Type B pancreatic cell (in vitro differentiated cells): ENCODE data around the gene LBR. TPM values are rescaled to one million over a fixed set of nuclear protein-coding genes. Genes with fewer than 3 reads are reported as not detected.
A peak's percentile ranks its signal among the peaks of the same experiment; 100 is the strongest.

ENCODE experiments used
- DNase-seq: peaks from one replicate; pipeline ENCODE4 v3.0.0; 2021; ENCODE audit warnings: mixed read lengths; ENCODE audit not compliant: unreplicated experiment; ENCODE audit errors: extremely low spot score
- H3K27ac Mint-ChIP-seq: 2 replicates; pipeline ENCODE4 v1.8.0; 2021; ENCODE audit warnings: mild to moderate bottlenecking, mixed read lengths
- H3K27me3 Mint-ChIP-seq: 2 replicates; pipeline ENCODE4 v1.8.0; 2021; ENCODE audit warnings: mixed read lengths
- H3K36me3 Mint-ChIP-seq: 2 replicates; pipeline ENCODE4 v1.8.0; 2021; ENCODE audit warnings: mixed read lengths
- H3K4me1 Mint-ChIP-seq: one replicate; pipeline ENCODE4 v1.8.0; 2021; ENCODE audit warnings: mixed read lengths; ENCODE audit not compliant: unreplicated experiment
- H3K4me3 Mint-ChIP-seq: 2 replicates; pipeline ENCODE4 v1.8.0; 2021; ENCODE audit warnings: mild to moderate bottlenecking, mixed read lengths
- H3K9me3 Mint-ChIP-seq: 2 replicates; pipeline ENCODE4 v1.8.0; 2021; ENCODE audit warnings: mixed read lengths
- total RNA-seq: library from RNA; stranded (reverse); gene quantifications from 2 replicates; pipeline ENCODE4 v1.2.1, GENCODE V29; 2021; ENCODE audit warnings: low replicate concordance
- TF ChIP-seq, protein P1 (sequence below): fragments of 200-600 bp; sonication (generic); conservative IDR thresholded peaks from 2 replicates; pipeline ENCODE4 v1.5.0; 2021; ENCODE audit warnings: antibody characterized with exemption, mild to moderate bottlenecking

LBR gene
- total RNA-seq, 1 donor from 2014 or later, result 94.6 TPM

DNA sequence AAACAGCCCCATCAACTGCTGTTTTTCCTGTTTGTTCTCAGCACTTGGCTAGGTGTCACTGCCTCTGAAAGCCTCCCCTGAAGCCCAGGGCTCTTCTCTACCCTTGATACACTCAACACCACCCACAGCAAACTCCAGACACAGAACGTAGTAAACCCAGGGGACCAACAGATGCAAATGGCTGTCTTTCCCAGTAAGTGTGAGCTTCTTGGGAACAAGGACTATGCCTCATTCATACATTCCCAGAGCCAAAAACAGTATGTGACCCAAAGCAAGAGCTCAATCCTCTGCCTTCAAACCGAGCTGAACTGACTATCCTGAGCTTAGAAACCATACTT is 4.4 kb downstream of the LBR start:
- TF ChIP-seq, protein P1, sequence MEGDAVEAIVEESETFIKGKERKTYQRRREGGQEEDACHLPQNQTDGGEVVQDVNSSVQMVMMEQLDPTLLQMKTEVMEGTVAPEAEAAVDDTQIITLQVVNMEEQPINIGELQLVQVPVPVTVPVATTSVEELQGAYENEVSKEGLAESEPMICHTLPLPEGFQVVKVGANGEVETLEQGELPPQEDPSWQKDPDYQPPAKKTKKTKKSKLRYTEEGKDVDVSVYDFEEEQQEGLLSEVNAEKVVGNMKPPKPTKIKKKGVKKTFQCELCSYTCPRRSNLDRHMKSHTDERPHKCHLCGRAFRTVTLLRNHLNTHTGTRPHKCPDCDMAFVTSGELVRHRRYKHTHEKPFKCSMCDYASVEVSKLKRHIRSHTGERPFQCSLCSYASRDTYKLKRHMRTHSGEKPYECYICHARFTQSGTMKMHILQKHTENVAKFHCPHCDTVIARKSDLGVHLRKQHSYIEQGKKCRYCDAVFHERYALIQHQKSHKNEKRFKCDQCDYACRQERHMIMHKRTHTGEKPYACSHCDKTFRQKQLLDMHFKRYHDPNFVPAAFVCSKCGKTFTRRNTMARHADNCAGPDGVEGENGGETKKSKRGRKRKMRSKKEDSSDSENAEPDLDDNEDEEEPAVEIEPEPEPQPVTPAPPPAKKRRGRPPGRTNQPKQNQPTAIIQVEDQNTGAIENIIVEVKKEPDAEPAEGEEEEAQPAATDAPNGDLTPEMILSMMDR, result no peak
- Mint-ChIP-seq H3K4me3 (peak overlapping the region; percentile 26), H3K4me1 (peaks cover 64% of the 10 kb centered on the region), H3K36me3 (peaks cover 24% of the 10 kb centered on the region), H3K9me3 (no peaks in the 10 kb centered on the region), H3K27me3 (no peaks in the 10 kb centered on the region), H3K27ac (peak overlapping the region; percentile 37)
- DNase-seq, result no peak

DNA sequence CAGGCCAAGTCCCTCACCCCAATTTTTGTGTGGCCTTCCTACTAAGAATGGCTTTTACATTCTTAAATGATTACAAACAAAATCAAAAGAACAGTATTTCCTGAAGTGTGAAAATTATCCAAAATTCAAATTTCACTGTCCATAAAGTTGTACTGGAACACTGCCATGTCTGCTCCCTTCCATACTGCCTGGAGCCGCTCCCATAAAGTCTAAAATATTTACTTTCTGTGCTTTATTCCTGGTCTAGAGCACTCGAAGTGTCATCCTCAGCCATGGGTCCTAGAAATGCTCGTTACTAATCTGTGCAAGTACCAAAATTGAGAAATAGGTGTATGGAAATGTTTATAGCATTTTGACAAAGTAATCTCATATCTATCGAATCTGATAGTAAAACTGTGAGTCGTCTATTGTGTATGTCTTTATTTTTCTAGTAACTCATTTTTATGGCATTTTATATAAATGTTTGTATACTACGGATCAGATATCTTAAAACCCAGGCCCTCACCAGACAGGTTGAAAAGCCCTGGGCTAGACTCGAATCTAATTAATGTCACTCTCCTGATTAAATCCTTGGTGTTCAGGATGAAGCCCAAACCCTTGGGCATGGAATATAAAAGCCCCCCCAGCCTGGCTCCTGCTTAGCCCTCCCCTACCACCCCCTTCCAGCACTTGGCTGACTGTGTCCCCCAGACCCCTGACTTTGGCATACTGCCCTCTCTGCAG is 4.9 kb downstream of the LBR start:
- H3K4me3 Mint-ChIP-seq, result no peak overlapping the region
- no peaks in the 10 kb centered on the region for H3K9me3 Mint-ChIP-seq
- H3K36me3 Mint-ChIP-seq, result peaks cover 28% of the 10 kb centered on the region
- DNase-seq, result no peak
- peaks cover 67% of the 10 kb centered on the region for H3K4me1 Mint-ChIP-seq
- TF ChIP-seq, protein P1, result no peak
- H3K27me3 Mint-ChIP-seq, result no peaks in the 10 kb centered on the region
- peak overlapping the region; percentile 37 for H3K27ac Mint-ChIP-seq

DNA sequence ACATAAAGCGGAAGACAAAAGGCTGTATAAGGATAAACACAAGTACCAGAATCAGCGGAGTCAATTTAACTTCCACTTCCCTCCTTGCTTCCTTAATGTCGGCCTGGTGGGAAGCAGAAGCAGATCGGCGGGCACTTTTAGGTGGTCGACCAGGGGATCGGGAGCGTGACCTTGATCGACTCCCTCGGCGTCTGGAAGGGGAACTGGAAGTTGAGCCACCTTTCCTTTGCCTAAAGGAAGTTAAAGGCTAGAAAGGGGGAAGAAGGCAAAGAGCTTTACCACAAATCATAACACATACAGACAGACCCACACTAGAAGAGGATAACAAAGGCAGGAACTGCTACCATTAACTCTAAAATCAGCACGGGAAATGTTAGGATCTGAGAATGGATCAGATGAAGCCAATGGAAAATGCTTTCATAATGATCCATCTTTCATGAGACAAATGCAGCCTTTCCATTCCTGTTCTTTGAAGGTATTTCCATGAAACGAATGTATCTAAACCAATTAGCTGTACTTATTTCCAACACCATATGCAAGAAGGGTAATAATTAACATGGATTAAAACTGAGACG is 5.7 kb downstream of the LBR start:
- peak overlapping the region; percentile 29 for H3K27ac Mint-ChIP-seq
- peaks cover 70% of the 10 kb centered on the region for H3K4me1 Mint-ChIP-seq
- H3K36me3 Mint-ChIP-seq, result peaks cover 32% of the 10 kb centered on the region
- TF ChIP-seq, protein P1, result no peak
- DNase-seq, result no peak
- H3K9me3 Mint-ChIP-seq, result no peaks in the 10 kb centered on the region
- no peak overlapping the region for H3K4me3 Mint-ChIP-seq
- H3K27me3 Mint-ChIP-seq, result no peaks in the 10 kb centered on the region

DNA sequence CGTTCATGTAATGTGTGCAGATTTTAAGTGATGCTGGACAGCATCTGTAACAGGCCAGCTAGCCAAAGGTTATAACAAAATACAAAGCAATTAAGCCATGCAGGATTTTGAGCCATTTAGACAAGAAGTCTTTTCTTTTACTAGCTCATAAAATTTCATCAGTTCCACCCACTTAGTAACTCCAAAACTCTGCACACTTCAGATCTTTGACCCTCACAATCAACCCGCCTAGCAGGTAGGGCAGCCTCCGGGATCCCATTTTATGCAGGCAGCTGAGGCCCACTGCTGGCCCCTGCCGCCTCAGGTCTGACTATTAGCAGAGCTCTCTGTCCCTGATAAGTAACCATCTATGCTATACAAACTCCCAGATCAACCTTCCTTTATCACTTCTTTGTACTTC is 9.2 kb downstream of the LBR start:
- Mint-ChIP-seq H3K4me1 (peaks cover 37% of the 10 kb centered on the region), H3K9me3 (no peaks in the 10 kb centered on the region), H3K4me3 (peak overlapping the region; percentile 54), H3K27ac (no peak overlapping the region), H3K27me3 (no peaks in the 10 kb centered on the region), H3K36me3 (peaks cover 49% of the 10 kb centered on the region)
- TF ChIP-seq, protein P1, result no peak
- DNase-seq, result no peak

DNA sequence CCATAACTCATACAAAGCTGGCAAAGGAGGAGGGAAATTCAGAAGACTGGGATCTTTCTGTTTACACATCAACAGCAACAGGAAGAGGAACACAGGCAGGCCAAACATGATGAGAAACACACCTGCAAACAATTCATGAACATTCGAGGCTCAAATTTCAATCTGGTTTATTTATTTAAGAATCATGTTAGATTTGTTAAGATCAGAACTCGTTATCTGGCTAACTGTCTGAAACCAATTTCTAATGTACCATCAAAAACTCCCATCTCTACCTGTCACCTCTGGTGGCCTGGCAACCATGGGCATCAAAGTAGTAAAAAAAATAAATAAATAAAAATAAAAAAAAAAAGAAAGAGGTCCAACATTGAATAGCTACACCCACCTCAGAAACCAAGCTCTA is 9.8 kb downstream of the LBR start:
- Mint-ChIP-seq H3K9me3 (no peaks in the 10 kb centered on the region), H3K27me3 (no peaks in the 10 kb centered on the region), H3K4me3 (no peak overlapping the region), H3K36me3 (peaks cover 47% of the 10 kb centered on the region), H3K4me1 (peaks cover 32% of the 10 kb centered on the region), H3K27ac (no peak overlapping the region)
- DNase-seq, result no peak
- TF ChIP-seq, protein P1, result no peak
